HepG2 (cell line): ENCODE results near the gene LRRC8E. TPM values are rescaled to one million over a fixed set of nuclear protein-coding genes. Genes with fewer than 3 reads are reported as not detected.

Experiments
- ATAC-seq: fragments of 200-7000 bp; cut with Tn5 transposase; 3 replicates; pipeline ENCODE4 v1.9.1; 2020; ENCODE audit warnings: mild to moderate bottlenecking, moderate library complexity
- BruUV-seq: library from RNA; stranded (reverse); fragments of 400-500 nt; replicated peaks from 2 replicates; lab custom pipeline; 2021; lab: Mats Ljungman, UMichigan
- CTCF ChIA-PET: fragments of 300-600 bp; formaldehyde crosslinking; extraction: SDS; loops from one replicate; lab custom pipeline; 2021; ENCODE audit warnings: low total read pairs, inconsistent platforms, low intra/inter-chr PET ratio; lab: Yijun Ruan, JAX
- POLR2A ChIA-PET: fragments of 350-600 bp; sonication (Branson Sonifier 250); formaldehyde crosslinking; loops from one replicate; lab custom pipeline; 2020; ENCODE audit warnings: antibody characterized with exemption, inconsistent platforms; lab: Yijun Ruan, JAX
- DNase-seq: peaks from one replicate; pipeline ENCODE4 v3.0.0-alpha.2; 2015; ENCODE audit warnings: low spot score
- FAIRE-seq: peaks from 3 replicates; lab custom pipeline; 2011; peaks lifted over from hg19 to GRCh38; lab: Jason Lieb, UNC
- H2AFZ ChIP-seq: one replicate; pipeline ENCODE4 v1.6.1; 2011; ENCODE audit warnings: low read length, inconsistent platforms
- H3K27ac ChIP-seq: fragments of 300-600 bp; 3 replicates; pipeline ENCODE4 v1.8.0; 2011; ENCODE audit warnings: mixed run types, mild to moderate bottlenecking, mixed read lengths, low read length, inconsistent platforms; ENCODE audit not compliant: insufficient read depth; ENCODE audit errors: extremely low read length
- H3K27me3 ChIP-seq, 2 experiments: fragments of 200-600 bp in 1 of 2; 2 replicates in 1 of 2; 3 replicates in 1 of 2; pipeline versions ENCODE4 v1.6.0 to v1.8.0; 2011; ENCODE audit warnings: low read length in 2 of 2, mild to moderate bottlenecking in 2 of 2, moderate library complexity in 2 of 2, inconsistent platforms in 1 of 2; ENCODE audit not compliant: insufficient read depth in 2 of 2, control insufficient read depth in 1 of 2
- H3K36me3 ChIP-seq, 2 experiments: fragments of 200-600 bp in 1 of 2; replicated peaks in 1 of 2; 2 replicates in 1 of 2; 3 replicates in 1 of 2; pipeline versions ENCODE4 v1.5.1 to v1.8.0; 2011; ENCODE audit warnings: low read length in 2 of 2, inconsistent platforms in 1 of 2; ENCODE audit not compliant: insufficient read depth in 2 of 2, control insufficient read depth in 1 of 2
- H3K4me1 ChIP-seq: 2 replicates; pipeline ENCODE4 v1.5.1; 2012; ENCODE audit warnings: low read length, inconsistent platforms; ENCODE audit not compliant: insufficient read depth
- H3K4me2 ChIP-seq: 2 replicates; pipeline ENCODE4 v1.6.0; 2011; ENCODE audit warnings: low read depth, low read length, inconsistent platforms
- H3K4me3 ChIP-seq, 3 experiments: fragments of 200-600 bp in 1 of 3; sonication (generic), shearing (Covaris generic) in 1 of 3; replicated peaks in 1 of 3; 2 replicates each; pipeline ENCODE4 v1.5.1; 2011 to 2016; ENCODE audit warnings: low read length in 3 of 3, inconsistent platforms in 2 of 3, low read depth in 2 of 3, mild to moderate bottlenecking in 2 of 3, control low read depth in 1 of 3, mixed read lengths in 1 of 3; ENCODE audit not compliant: insufficient read depth in 1 of 3
- H3K79me2 ChIP-seq: one replicate; pipeline ENCODE4 v1.6.1; 2011; ENCODE audit warnings: low read length, inconsistent platforms; ENCODE audit not compliant: insufficient read depth
- H3K9ac ChIP-seq: 2 replicates; pipeline ENCODE4 v1.6.0; 2011; ENCODE audit warnings: mild to moderate bottlenecking, low read depth, low read length, inconsistent platforms; ENCODE audit not compliant: insufficient read depth
- H3K9me3 ChIP-seq: 2 replicates; pipeline ENCODE4 v1.5.1; 2012; ENCODE audit warnings: mild to moderate bottlenecking, low read length
- H4K20me1 ChIP-seq: 2 replicates; pipeline ENCODE4 v1.6.0; 2011; ENCODE audit warnings: inconsistent platforms, mild to moderate bottlenecking, low read length, moderate library complexity; ENCODE audit not compliant: insufficient read depth
- ARID2 ChIP-seq: sonication (generic); formaldehyde crosslinking; IDR thresholded peaks from 2 replicates; pipeline ENCODE4 v1.8.1; 2022; ENCODE audit warnings: mild to moderate bottlenecking, missing genetic modification reagents, borderline replicate concordance
- CENPX ChIP-seq: sonication (generic); formaldehyde crosslinking; IDR thresholded peaks from 2 replicates; pipeline ENCODE4 v1.9.0; 2021; ENCODE audit warnings: mild to moderate bottlenecking, missing genetic modification reagents, moderate library complexity
- JUN ChIP-seq: sonication (generic); formaldehyde crosslinking; IDR thresholded peaks from 2 replicates; pipeline ENCODE4 v1.4.0; 2020; ENCODE audit warnings: mild to moderate bottlenecking, missing genetic modification reagents
- MAFF ChIP-seq: IDR thresholded peaks from 2 replicates; pipeline ENCODE4 v1.6.1; 2011; ENCODE audit warnings: low read depth, low read length, improper control_type of control experiment
- TBX2 ChIP-seq: sonication (generic); formaldehyde crosslinking; IDR thresholded peaks from 2 replicates; pipeline ENCODE4 v1.5.0; 2020; ENCODE audit warnings: missing genetic modification reagents, mild to moderate bottlenecking, borderline replicate concordance
- ZNF558 ChIP-seq: sonication (generic); formaldehyde crosslinking; IDR thresholded peaks from 2 replicates; pipeline ENCODE4 v1.9.0; 2022; ENCODE audit warnings: mild to moderate bottlenecking, missing genetic modification reagents, borderline replicate concordance
- ZNF776 ChIP-seq: sonication (generic); formaldehyde crosslinking; IDR thresholded peaks from 2 replicates; pipeline ENCODE4 v1.4.0; 2020; ENCODE audit warnings: mild to moderate bottlenecking, missing genetic modification reagents
- WGBS: methylation state at CpG from one replicate; pipeline ENCODE4 v1.1.6; 2017; ENCODE audit warnings: low lambda C conversion rate; 5-methylcytosine and 5-hydroxymethylcytosine counted together
- in situ Hi-C: cut with HindIII; loops from 2 replicates; pipeline ENCODE4 v1.10.0; 2017; ENCODE audit warnings: low pct_unique_long_range_greater_than_20kb; ENCODE audit not compliant: extremely low pct_ligation_motif_present
- intact Hi-C: fragments of 100-400 bp; cut with micrococcal nuclease; formaldehyde crosslinking; loops from one replicate; pipeline ENCODE4 v1.10.0; 2022; ENCODE audit not compliant: unreplicated experiment
- polyA plus RNA-seq, 8 experiments: library from polyadenylated mRNA; depleted of rRNA in 3 of 8; stranded (reverse) in 7 of 8; unstranded in 1 of 8; fragments of >200 nt; fragmentation: Illumina TruSeq in 4 of 8; extraction: Trizol in 4 of 8; gene quantifications; 2 replicates each; pipeline versions ENCODE4 v1.2.1 to v1.2.3, GENCODE V29; 2011 to 2016; ENCODE audit warnings: low read depth in 4 of 8, missing spikeins in 1 of 8, mixed read lengths in 1 of 8; ENCODE audit not compliant: insufficient read depth in 1 of 8
- total RNA-seq, 5 experiments: library from RNA; depleted of rRNA; stranded (reverse); fragments of >200 nt; fragmentation: Illumina TruSeq; extraction: Trizol; gene quantifications; 2 replicates each; pipeline ENCODE4 v1.2.3, GENCODE V29; 2016; ENCODE audit warnings: low read depth in 1 of 5
- TF ChIP-seq, protein P1 (sequence below): sonication (generic); formaldehyde crosslinking; IDR thresholded peaks from 2 replicates; pipeline ENCODE4 v1.8.0; 2022; ENCODE audit warnings: mild to moderate bottlenecking, missing genetic modification reagents; ENCODE audit not compliant: insufficient replicate concordance

LRRC8E gene
- total and polyA plus RNA-seq, 2 of the 13 experiments (the other 11 are each of a cell fraction or from before 2014, with no cell fraction given) = 8.0 to 10.3 TPM

DNA sequence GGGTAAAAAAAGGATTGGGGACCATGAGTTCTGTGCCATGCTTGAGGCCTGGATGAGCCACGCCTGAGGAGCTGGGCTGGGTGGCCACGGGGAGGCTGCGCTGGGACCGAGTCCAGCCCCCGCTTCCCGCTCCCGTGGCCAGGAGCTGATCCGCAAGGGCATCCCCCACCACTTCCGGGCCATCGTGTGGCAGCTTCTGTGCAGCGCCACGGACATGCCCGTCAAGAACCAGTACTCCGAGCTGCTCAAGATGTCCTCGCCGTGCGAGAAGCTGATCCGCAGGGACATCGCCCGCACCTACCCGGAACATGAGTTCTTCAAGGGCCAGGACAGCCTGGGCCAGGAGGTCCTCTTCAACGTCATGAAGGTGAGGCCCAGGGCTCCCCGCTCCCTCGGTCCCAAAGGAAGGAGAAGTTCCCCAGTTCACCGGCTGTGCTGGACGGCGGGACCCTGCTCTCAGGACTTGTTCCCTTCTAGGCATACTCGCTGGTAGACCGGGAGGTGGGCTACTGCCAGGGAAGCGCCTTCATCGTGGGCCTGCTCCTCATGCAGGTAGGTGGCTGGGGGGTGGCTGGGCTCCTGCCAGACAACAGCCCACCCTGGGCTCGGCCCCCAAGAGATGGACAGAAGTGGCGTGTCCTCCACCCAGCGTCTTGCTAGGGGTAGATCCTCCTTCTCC, 39.4 kb upstream of the LRRC8E start:
- no peak for FAIRE-seq
- peaks cover 38% of the 10 kb centered on the region for H3K4me1 ChIP-seq
- CTCF ChIA-PET = no interaction called here
- H3K79me2 ChIP-seq = no peaks in the 10 kb centered on the region
- no peak overlapping the region for H3K4me3 ChIP-seq
- BruUV-seq = no TSS peak
- peaks cover 0 to 5% of the 10 kb centered on the region in 2 experiments; a peak in 2 of 5 replicates for H3K27me3 ChIP-seq
- TF ChIP-seq, protein P1, sequence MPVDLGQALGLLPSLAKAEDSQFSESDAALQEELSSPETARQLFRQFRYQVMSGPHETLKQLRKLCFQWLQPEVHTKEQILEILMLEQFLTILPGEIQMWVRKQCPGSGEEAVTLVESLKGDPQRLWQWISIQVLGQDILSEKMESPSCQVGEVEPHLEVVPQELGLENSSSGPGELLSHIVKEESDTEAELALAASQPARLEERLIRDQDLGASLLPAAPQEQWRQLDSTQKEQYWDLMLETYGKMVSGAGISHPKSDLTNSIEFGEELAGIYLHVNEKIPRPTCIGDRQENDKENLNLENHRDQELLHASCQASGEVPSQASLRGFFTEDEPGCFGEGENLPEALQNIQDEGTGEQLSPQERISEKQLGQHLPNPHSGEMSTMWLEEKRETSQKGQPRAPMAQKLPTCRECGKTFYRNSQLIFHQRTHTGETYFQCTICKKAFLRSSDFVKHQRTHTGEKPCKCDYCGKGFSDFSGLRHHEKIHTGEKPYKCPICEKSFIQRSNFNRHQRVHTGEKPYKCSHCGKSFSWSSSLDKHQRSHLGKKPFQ (CRISPR knock-in tag) = no peak
- TF ChIP-seq ZNF776 (CRISPR knock-in tag) (no peak), JUN (CRISPR knock-in tag) (no peak), MAFF (no peak), CENPX (CRISPR knock-in tag) (no peak), TBX2 (CRISPR knock-in tag) (no peak), ZNF558 (CRISPR knock-in tag) (no peak), ARID2 (CRISPR knock-in tag) (no peak)
- TF ChIP-seq, all 625 proteins: peak for 0
- in situ Hi-C loops = no loop called here
- no peak for ATAC-seq
- WGBS = 92% methylated on average over 7 of the region's 34 CpGs
- no peak for DNase-seq
- Histone ChIP-seq H3K27ac (no peak overlapping the region), H3K4me2 (no peak overlapping the region), H4K20me1 (no peaks in the 10 kb centered on the region), H3K9me3 (no peaks in the 10 kb centered on the region), H3K36me3 (no peaks in the 10 kb centered on the region), H3K9ac (no peak overlapping the region), H2AFZ (no peak overlapping the region)
- POLR2A ChIA-PET = no interaction called here
- intact Hi-C loops = no loop called here
